ENCODE results near the gene PVR. TPM values are rescaled to one million over a fixed set of nuclear protein-coding genes. Genes with fewer than 3 reads are reported as not detected.
A peak's percentile ranks its signal among the peaks of the same experiment; 100 is the strongest.

Gene PVR
- total and polyA plus RNA-seq, 2 of the 4 experiments (the other 2 are of a cell fraction): 106 to 122 TPM

- BruUV-seq (replicated peaks): no TSS peak
- ChIA-PET CTCF (interaction anchor here (1.0 kb wide), 1 partner anchor 71 kb away, joined by 3 read pairs; no protein-coding TSS in a partner anchor), POLR2A (ENCODE audit: unreplicated experiment) (no interaction called here)
- H3K79me1 ChIP-seq (ENCODE audit: low read depth in 1 of 2, low read length in 2 of 2): peaks cover 18 to 38% of the 10 kb centered on the region in 2 experiments
- TF ChIP-seq CHD1 (IDR thresholded peaks at IDR 0.05; ENCODE audit: low read depth, low read length): no peak
- H3K4me1 ChIP-seq (ENCODE audit: control insufficient read depth, insufficient read depth, low read length): peaks cover 6% of the 10 kb centered on the region; the same call in 1 of the 2 replicates
- no CpG with 5 or more reads among the region's 1 CpG for WGBS, 2 experiments (ENCODE audit: extremely low coverage in 2 of 2, insufficient read length in 1 of 2)
- H3K9me1 ChIP-seq (ENCODE audit: insufficient read depth, low read length): peaks cover 17% of the 10 kb centered on the region
- no peaks in the 10 kb centered on the region for H3K27me3 ChIP-seq (ENCODE audit: control insufficient read depth, insufficient read depth, low read length)
- H3K56ac ChIP-seq (ENCODE audit: extremely low read depth, insufficient read depth, low read length): no peak overlapping the region
- H3K4ac ChIP-seq (ENCODE audit: low read depth, low read length): peak overlapping the region; percentile 39; the same call in 1 of the 2 replicates
- H3K27ac ChIP-seq (ENCODE audit: insufficient read depth, low read length): no peak overlapping the region
- H3K9me3 ChIP-seq (ENCODE audit: control insufficient read depth, insufficient read depth, low read length): no peaks in the 10 kb centered on the region
- H3K4me2 ChIP-seq (ENCODE audit: low read depth, low read length): no peak overlapping the region
- ATAC-seq (ENCODE audit: low read depth): no peak
- H2BK20ac ChIP-seq (ENCODE audit: low read depth, low read length): no peak overlapping the region
- no peak overlapping the region for H3K18ac ChIP-seq (ENCODE audit: low read depth, low read length)
- no peak overlapping the region for H2AFZ ChIP-seq (replicated peaks; ENCODE audit: low read length, poor library complexity)
- no peak overlapping the region for H2AK9ac ChIP-seq (replicated peaks; ENCODE audit: low read depth, low read length, poor library complexity)
- no peak for DNase-seq
- H2BK120ac ChIP-seq (ENCODE audit: low read depth, low read length): peak overlapping the region; percentile 10; the same call in 1 of the 2 replicates
- no peak overlapping the region for H2BK15ac ChIP-seq (ENCODE audit: low read depth, low read length)
- H2AK5ac ChIP-seq (ENCODE audit: low read depth, low read length): peak overlapping the region; percentile 55; the same call in 1 of the 2 replicates
- dilution Hi-C loops (cut with HindIII; ENCODE audit: low sequenced_read_pairs, unreplicated experiment) (no loop called here), intact Hi-C loops (cut with micrococcal nuclease) (loop anchor here (5.0 kb wide), 1 partner anchor 40 kb away; no protein-coding TSS in a partner anchor), in situ Hi-C loops (cut with MboI; ENCODE audit: low sequenced_read_pairs) (no loop called here)
- H4K20me1 ChIP-seq (ENCODE audit: insufficient read depth, low read length): peaks cover 26% of the 10 kb centered on the region
- H3K14ac ChIP-seq (replicated peaks; ENCODE audit: low read depth, low read length): no peak overlapping the region
- no peak overlapping the region for H3K9ac ChIP-seq (ENCODE audit: low read depth, low read length)
- H3K36me3 ChIP-seq (ENCODE audit: control insufficient read depth, insufficient read depth, low read length): peaks cover 9% of the 10 kb centered on the region
- peak overlapping the region; percentile 53; the same call in 1 of the 2 replicates for H4K91ac ChIP-seq (ENCODE audit: insufficient read depth, low read depth, low read length)
- no peak overlapping the region for H2BK5ac ChIP-seq (ENCODE audit: low read depth, low read length, poor library complexity, severe bottlenecking)
- H4K8ac ChIP-seq (ENCODE audit: low read depth in 2 of 2, low read length in 2 of 2): no peak overlapping the region
- peak overlapping the region; percentile 69; the same call in 1 of the 2 replicates for H3K23ac ChIP-seq (ENCODE audit: low read depth, low read length)
- no peak overlapping the region for H3K4me3 ChIP-seq (ENCODE audit: insufficient read depth, low read depth, low read length)
- no peak overlapping the region for H4K5ac ChIP-seq (ENCODE audit: low read depth, low read length)
Measured at GRCh38 chr19:44642377-44642776, 1.3 kb upstream of the PVR start.
